Thoracic aorta (tissue), 2 donors: ENCODE measurements around the gene PHKA2. TPM values are rescaled to one million over a fixed set of nuclear protein-coding genes. Genes with fewer than 3 reads are reported as not detected.

Source experiments
- ATAC-seq: fragments of 150-250 bp; one replicate; pipeline ENCODE4 v1.8.0; 2017; ENCODE audit warnings: low read depth; ENCODE audit not compliant: insufficient number of reproducible peaks, low FRiP score
- DNase-seq: peaks from one replicate; pipeline ENCODE4 v3.0.0-alpha.2; 2020; ENCODE audit warnings: low spot score
- H3K27ac ChIP-seq, 2 donors: fragments of 200-600 bp; sonication (generic); 1 replicate in 1 of 2; 2 replicates in 1 of 2; pipeline ENCODE4 v1.5.1; 2016; ENCODE audit warnings: mild to moderate bottlenecking in 2 of 2, moderate library complexity in 2 of 2
- H3K27me3 ChIP-seq: fragments of 200-600 bp; sonication (generic); replicated peaks from 2 replicates; pipeline ENCODE4 v1.6.0; 2016; ENCODE audit warnings: mild to moderate bottlenecking; ENCODE audit not compliant: insufficient read depth
- H3K36me3 ChIP-seq: fragments of 200-600 bp; sonication (generic); one replicate; pipeline ENCODE4 v1.5.1; 2016
- H3K4me1 ChIP-seq, 2 donors: fragments of 200-600 bp; sonication (generic); 1 replicate in 1 of 2; 2 replicates in 1 of 2; pipeline versions ENCODE4 v1.5.1 to v1.6.0; 2016; ENCODE audit warnings: low read depth in 2 of 2, mild to moderate bottlenecking in 1 of 2; ENCODE audit not compliant: control insufficient read depth in 1 of 2
- H3K4me3 ChIP-seq: fragments of 200-600 bp; sonication (generic); 2 replicates; pipeline ENCODE4 v1.5.1; 2016; ENCODE audit warnings: mild to moderate bottlenecking
- H3K9me3 ChIP-seq: fragments of 200-600 bp; sonication (generic); 2 replicates; pipeline ENCODE4 v1.5.1; 2016
- CTCF ChIP-seq: fragments of 200-600 bp; sonication (generic); IDR thresholded peaks from one replicate; pipeline ENCODE4 v1.5.1; 2019; ENCODE audit warnings: antibody characterized with exemption
- total RNA-seq, 2 donors: library from RNA; depleted of rRNA; stranded (reverse); fragments of >200 nt; gene quantifications; one replicate each; pipeline versions ENCODE4 v1.1.0 to v1.2.3, GENCODE V29; 2016

The PHKA2 gene
- total RNA-seq, 2 donors from 2014 or later = 26.5 to 28.3 TPM

GRCh38 chrX:18946157-18946556, 37.8 kb downstream of the PHKA2 start:
- ATAC-seq (no peak), DNase-seq (no peak)
- Histone ChIP-seq H3K36me3 (no peaks in the 10 kb centered on the region), H3K27ac (peak overlapping the region; percentile 7 to 26), H3K4me3 (no peak overlapping the region), H3K4me1 (peaks cover 0 to 13% of the 10 kb centered on the region in 2 donors), H3K27me3 (no peaks in the 10 kb centered on the region), H3K9me3 (no peaks in the 10 kb centered on the region)
- no peak for TF ChIP-seq CTCF

GRCh38 chrX:18945483-18945882, 38.4 kb downstream of the PHKA2 start:
- DNase-seq = no peak
- no peak for ATAC-seq
- Histone ChIP-seq H3K9me3 (no peaks in the 10 kb centered on the region), H3K36me3 (no peaks in the 10 kb centered on the region), H3K27ac (peak overlapping the region; percentile 43 to 44), H3K4me3 (no peak overlapping the region), H3K27me3 (no peaks in the 10 kb centered on the region), H3K4me1 (peaks cover 0 to 13% of the 10 kb centered on the region in 2 donors)
- TF ChIP-seq CTCF = no peak

- no peak overlapping the region for H3K4me3 ChIP-seq
- H3K9me3 ChIP-seq = no peaks in the 10 kb centered on the region
- no peak for DNase-seq
- TF ChIP-seq CTCF = no peak
- H3K4me1 ChIP-seq = peaks cover 0 to 13% of the 10 kb centered on the region in 2 donors
- H3K36me3 ChIP-seq = no peaks in the 10 kb centered on the region
- H3K27ac ChIP-seq = peak overlapping the region; percentile 43 to 44
- ATAC-seq = no peak
- no peaks in the 10 kb centered on the region for H3K27me3 ChIP-seq
Observed at GRCh38 chrX:18944482-18944881, 39.4 kb downstream of the PHKA2 start.

- no peaks in the 10 kb centered on the region for H3K36me3 ChIP-seq
- ATAC-seq (no peak), DNase-seq (no peak)
- H3K27ac ChIP-seq = no peak overlapping the region
- TF ChIP-seq CTCF = no peak
- H3K4me3 ChIP-seq = no peak overlapping the region
- peaks cover 0 to 13% of the 10 kb centered on the region in 2 donors for H3K4me1 ChIP-seq
- no peaks in the 10 kb centered on the region for H3K27me3 ChIP-seq
- H3K9me3 ChIP-seq = no peaks in the 10 kb centered on the region
Observed at GRCh38 chrX:18941896-18942295, 42.0 kb downstream of the PHKA2 start.

- Histone ChIP-seq H3K36me3 (no peaks in the 10 kb centered on the region), H3K4me3 (no peak overlapping the region), H3K9me3 (no peaks in the 10 kb centered on the region), H3K27ac (no peak overlapping the region), H3K4me1 (no peaks in the 10 kb centered on the region), H3K27me3 (no peaks in the 10 kb centered on the region)
- ATAC-seq = no peak
- TF ChIP-seq CTCF = no peak
- no peak for DNase-seq
Observed at GRCh38 chrX:18938710-18939109, 45.2 kb downstream of the PHKA2 start.
